Neural cell (in vitro differentiated cells): ENCODE data around the gene YPEL2. TPM values are rescaled to one million over a fixed set of nuclear protein-coding genes. Genes with fewer than 3 reads are reported as not detected.
"Not testable (repeated sequence)": the region's sequence is repeated elsewhere in the genome, so short reads cannot be mapped to it uniquely, and the experiment has no call there.

Source experiments
- H2AFZ ChIP-seq: fragments of 200-600, 300-800 bp; sonication (generic), shearing (Covaris generic); 2 replicates; pipeline ENCODE4 v1.6.0; 2014; ENCODE audit warnings: low read depth, mild to moderate bottlenecking, antibody characterized with exemption, low read length, moderate library complexity
- H3F3A ChIP-seq: fragments of 200-600 bp; shearing (Covaris generic); 2 replicates; pipeline ENCODE4 v1.6.1; 2016; ENCODE audit warnings: mild to moderate bottlenecking, moderate library complexity, mixed read lengths, antibody characterized with exemption, low read length; ENCODE audit not compliant: insufficient read depth, poor library complexity, severe bottlenecking
- H3K27ac ChIP-seq: fragments of 200-600, 300-800 bp; sonication (generic), shearing (Covaris generic); 2 replicates; pipeline ENCODE4 v1.5.1; 2014; ENCODE audit warnings: mild to moderate bottlenecking, low read length, moderate library complexity
- H3K27me3 ChIP-seq: fragments of 300-800, 200-600 bp; sonication (generic), shearing (Covaris generic); 2 replicates; pipeline ENCODE4 v1.6.0; 2014; ENCODE audit warnings: mild to moderate bottlenecking, low read depth, low read length, moderate library complexity; ENCODE audit not compliant: insufficient read depth
- H3K36me3 ChIP-seq: fragments of 300-800, 200-600 bp; sonication (generic), shearing (Covaris generic); 2 replicates; pipeline ENCODE4 v1.5.1; 2014; ENCODE audit warnings: mild to moderate bottlenecking, antibody characterized with exemption, low read length, moderate library complexity; ENCODE audit not compliant: insufficient read depth
- H3K4me2 ChIP-seq: fragments of 300-800, 200-600 bp; sonication (generic), shearing (Covaris generic); 2 replicates; pipeline ENCODE4 v1.6.0; 2014; ENCODE audit warnings: mild to moderate bottlenecking, low read length
- H3K4me3 ChIP-seq: fragments of 300-800, 200-600 bp; sonication (generic), shearing (Covaris generic); 2 replicates; pipeline ENCODE4 v1.5.1; 2014; ENCODE audit warnings: mild to moderate bottlenecking, low read length, moderate library complexity
- H3K79me2 ChIP-seq: fragments of 200-600 bp; shearing (Covaris generic); replicated peaks from 2 replicates; pipeline ENCODE4 v1.6.0; 2014; ENCODE audit warnings: mild to moderate bottlenecking, low read length, moderate library complexity; ENCODE audit not compliant: insufficient read depth
- H3K9ac ChIP-seq: fragments of 300-800, 200-600 bp; sonication (generic), shearing (Covaris generic); 2 replicates; pipeline ENCODE4 v1.6.1; 2016; ENCODE audit warnings: mild to moderate bottlenecking, low read length, mixed read lengths
- H3K9me2 ChIP-seq: fragments of 200-600 bp; shearing (Covaris generic); 2 replicates; pipeline ENCODE4 v1.6.1; 2016; ENCODE audit warnings: mild to moderate bottlenecking, low read length, mixed read lengths; ENCODE audit not compliant: insufficient read depth
- H3K9me3 ChIP-seq: fragments of 200-600, 300-800 bp; sonication (generic), shearing (Covaris generic); 2 replicates; pipeline ENCODE4 v1.6.1; 2016; ENCODE audit warnings: mild to moderate bottlenecking, mixed run types, low read length, moderate library complexity, mixed read lengths
- H4K20me1 ChIP-seq: fragments of 200-600 bp; shearing (Covaris generic); 2 replicates; pipeline ENCODE4 v1.6.1; 2016; ENCODE audit warnings: mild to moderate bottlenecking, mixed run types; ENCODE audit not compliant: insufficient read depth
- EZH2 ChIP-seq: fragments of 200-600, 300-800 bp; shearing (Covaris generic), sonication (generic); IDR thresholded peaks from 2 replicates; pipeline ENCODE4 v1.6.1; 2014; ENCODE audit warnings: antibody characterized with exemption, low read length, borderline replicate concordance, mild to moderate bottlenecking; ENCODE audit not compliant: insufficient read depth, poor library complexity, severe bottlenecking
- MXI1 ChIP-seq: fragments of 450-650 bp; conservative IDR thresholded peaks from 2 replicates; pipeline ENCODE4 v1.6.1; 2014; ENCODE audit warnings: antibody characterized with exemption, mild to moderate bottlenecking; ENCODE audit not compliant: poor library complexity, severe bottlenecking
- RAD21 ChIP-seq: fragments of 450-650 bp; conservative IDR thresholded peaks from 2 replicates; pipeline ENCODE4 v1.6.1; 2014; ENCODE audit warnings: antibody characterized with exemption, mild to moderate bottlenecking, moderate library complexity
- SMC3 ChIP-seq: fragments of 450-650 bp; conservative IDR thresholded peaks from 2 replicates; pipeline ENCODE4 v1.6.1; 2014; ENCODE audit warnings: antibody characterized with exemption, mild to moderate bottlenecking, moderate library complexity; ENCODE audit not compliant: poor library complexity
- TAF1 ChIP-seq: IDR thresholded peaks from 2 replicates; pipeline ENCODE4 v1.6.1; 2012; ENCODE audit warnings: low read depth
- polyA plus RNA-seq: library from polyadenylated mRNA; depleted of rRNA; stranded (reverse); fragments of >200 nt; gene quantifications from 2 replicates; pipeline ENCODE4 v1.2.3, GENCODE V29; 2014
- TF ChIP-seq, protein P1 (sequence below): IDR thresholded peaks from 2 replicates; pipeline ENCODE4 v1.6.1; 2012; ENCODE audit warnings: borderline replicate concordance
- TF ChIP-seq, protein P2 (sequence below): fragments of 450-650 bp; IDR thresholded peaks from 2 replicates; pipeline ENCODE4 v1.5.1; 2014; ENCODE audit warnings: antibody characterized with exemption, mild to moderate bottlenecking, moderate library complexity; ENCODE audit not compliant: poor library complexity, severe bottlenecking

The YPEL2 gene
- polyA plus RNA-seq, 1 donor from 2014 or later: 17.0 TPM

DNA sequence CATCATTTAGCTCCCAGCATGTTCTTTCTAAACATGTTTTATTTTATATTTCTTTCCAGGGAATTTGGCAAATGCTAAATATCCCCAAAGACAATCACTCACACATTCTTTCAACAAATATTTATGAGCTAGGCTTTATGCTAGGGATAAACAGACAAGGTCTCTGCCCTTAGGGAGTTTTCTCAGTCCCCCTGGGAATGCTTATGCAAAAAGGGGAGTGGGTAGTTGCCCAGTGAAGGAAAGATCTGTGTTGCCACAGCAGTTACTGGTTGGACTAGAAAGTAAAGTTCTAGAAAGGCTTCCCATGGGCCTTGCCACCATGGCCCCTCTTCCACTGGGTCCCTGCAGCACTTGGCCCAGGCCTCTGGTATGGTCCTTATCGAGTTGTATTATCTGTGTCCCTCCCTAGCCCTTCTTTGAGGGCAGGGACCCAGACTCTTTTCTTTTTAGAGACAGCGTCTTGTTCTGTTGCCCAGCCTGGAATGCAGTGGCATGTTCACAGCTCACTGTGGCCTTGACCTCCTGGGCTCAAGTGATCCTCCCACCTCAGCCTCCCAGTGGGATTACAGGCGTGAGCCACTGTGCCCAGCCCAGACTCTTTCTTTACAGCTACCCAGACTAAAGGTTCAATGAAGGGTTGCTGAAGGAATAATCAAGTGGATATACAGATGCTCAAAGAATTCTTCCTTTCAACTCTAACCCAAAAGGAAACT, 78.0 kb downstream of the YPEL2 start:
- Histone ChIP-seq H3F3A (no peaks in the 10 kb centered on the region), H3K9ac (no peak overlapping the region), H3K27ac (no peak overlapping the region), H3K36me3 (no peaks in the 10 kb centered on the region), H3K4me3 (no peak overlapping the region), H3K9me2 (no peaks in the 10 kb centered on the region), H3K4me2 (no peak overlapping the region), H3K79me2 (no peaks in the 10 kb centered on the region), H2AFZ (no peak overlapping the region), H3K9me3 (no peaks in the 10 kb centered on the region), H3K27me3 (no peaks in the 10 kb centered on the region), H4K20me1 (no peaks in the 10 kb centered on the region)
- TF ChIP-seq, protein P1, sequence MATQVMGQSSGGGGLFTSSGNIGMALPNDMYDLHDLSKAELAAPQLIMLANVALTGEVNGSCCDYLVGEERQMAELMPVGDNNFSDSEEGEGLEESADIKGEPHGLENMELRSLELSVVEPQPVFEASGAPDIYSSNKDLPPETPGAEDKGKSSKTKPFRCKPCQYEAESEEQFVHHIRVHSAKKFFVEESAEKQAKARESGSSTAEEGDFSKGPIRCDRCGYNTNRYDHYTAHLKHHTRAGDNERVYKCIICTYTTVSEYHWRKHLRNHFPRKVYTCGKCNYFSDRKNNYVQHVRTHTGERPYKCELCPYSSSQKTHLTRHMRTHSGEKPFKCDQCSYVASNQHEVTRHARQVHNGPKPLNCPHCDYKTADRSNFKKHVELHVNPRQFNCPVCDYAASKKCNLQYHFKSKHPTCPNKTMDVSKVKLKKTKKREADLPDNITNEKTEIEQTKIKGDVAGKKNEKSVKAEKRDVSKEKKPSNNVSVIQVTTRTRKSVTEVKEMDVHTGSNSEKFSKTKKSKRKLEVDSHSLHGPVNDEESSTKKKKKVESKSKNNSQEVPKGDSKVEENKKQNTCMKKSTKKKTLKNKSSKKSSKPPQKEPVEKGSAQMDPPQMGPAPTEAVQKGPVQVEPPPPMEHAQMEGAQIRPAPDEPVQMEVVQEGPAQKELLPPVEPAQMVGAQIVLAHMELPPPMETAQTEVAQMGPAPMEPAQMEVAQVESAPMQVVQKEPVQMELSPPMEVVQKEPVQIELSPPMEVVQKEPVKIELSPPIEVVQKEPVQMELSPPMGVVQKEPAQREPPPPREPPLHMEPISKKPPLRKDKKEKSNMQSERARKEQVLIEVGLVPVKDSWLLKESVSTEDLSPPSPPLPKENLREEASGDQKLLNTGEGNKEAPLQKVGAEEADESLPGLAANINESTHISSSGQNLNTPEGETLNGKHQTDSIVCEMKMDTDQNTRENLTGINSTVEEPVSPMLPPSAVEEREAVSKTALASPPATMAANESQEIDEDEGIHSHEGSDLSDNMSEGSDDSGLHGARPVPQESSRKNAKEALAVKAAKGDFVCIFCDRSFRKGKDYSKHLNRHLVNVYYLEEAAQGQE: no peak
- TF ChIP-seq, protein P2, sequence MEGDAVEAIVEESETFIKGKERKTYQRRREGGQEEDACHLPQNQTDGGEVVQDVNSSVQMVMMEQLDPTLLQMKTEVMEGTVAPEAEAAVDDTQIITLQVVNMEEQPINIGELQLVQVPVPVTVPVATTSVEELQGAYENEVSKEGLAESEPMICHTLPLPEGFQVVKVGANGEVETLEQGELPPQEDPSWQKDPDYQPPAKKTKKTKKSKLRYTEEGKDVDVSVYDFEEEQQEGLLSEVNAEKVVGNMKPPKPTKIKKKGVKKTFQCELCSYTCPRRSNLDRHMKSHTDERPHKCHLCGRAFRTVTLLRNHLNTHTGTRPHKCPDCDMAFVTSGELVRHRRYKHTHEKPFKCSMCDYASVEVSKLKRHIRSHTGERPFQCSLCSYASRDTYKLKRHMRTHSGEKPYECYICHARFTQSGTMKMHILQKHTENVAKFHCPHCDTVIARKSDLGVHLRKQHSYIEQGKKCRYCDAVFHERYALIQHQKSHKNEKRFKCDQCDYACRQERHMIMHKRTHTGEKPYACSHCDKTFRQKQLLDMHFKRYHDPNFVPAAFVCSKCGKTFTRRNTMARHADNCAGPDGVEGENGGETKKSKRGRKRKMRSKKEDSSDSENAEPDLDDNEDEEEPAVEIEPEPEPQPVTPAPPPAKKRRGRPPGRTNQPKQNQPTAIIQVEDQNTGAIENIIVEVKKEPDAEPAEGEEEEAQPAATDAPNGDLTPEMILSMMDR: no peak
- no peak for TF ChIP-seq EZH2
- TF ChIP-seq RAD21: no peak
- no peak for TF ChIP-seq TAF1

DNA sequence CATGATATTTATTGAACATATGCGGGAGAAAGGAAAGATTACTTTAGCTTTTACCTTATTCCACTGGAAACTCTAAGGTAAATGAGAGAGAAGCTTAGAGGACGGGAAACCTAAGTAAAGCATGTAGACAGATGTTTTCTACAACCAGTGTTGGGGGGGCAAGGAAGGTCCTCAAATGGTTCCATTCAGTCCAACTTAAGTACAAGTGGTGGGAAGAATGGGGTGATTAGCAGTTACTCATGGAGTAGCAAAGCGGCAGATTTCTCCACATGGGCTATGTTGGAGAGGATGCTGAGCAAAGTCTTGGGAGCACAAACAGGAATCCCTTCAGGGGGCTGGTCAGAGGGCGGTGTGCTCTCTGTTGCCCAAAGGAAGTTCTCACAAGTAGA, 78.6 kb downstream of the YPEL2 start:
- Histone ChIP-seq H3K9me2 (no peaks in the 10 kb centered on the region), H2AFZ (no peak overlapping the region), H3K27ac (no peak overlapping the region), H3F3A (no peaks in the 10 kb centered on the region), H3K9ac (no peak overlapping the region), H3K4me2 (no peak overlapping the region), H3K79me2 (no peaks in the 10 kb centered on the region), H4K20me1 (no peaks in the 10 kb centered on the region), H3K27me3 (no peaks in the 10 kb centered on the region), H3K36me3 (no peaks in the 10 kb centered on the region), H3K9me3 (no peaks in the 10 kb centered on the region), H3K4me3 (no peak overlapping the region)
- TF ChIP-seq, protein P1: no peak
- TF ChIP-seq MXI1 (no peak), SMC3 (no peak)

DNA sequence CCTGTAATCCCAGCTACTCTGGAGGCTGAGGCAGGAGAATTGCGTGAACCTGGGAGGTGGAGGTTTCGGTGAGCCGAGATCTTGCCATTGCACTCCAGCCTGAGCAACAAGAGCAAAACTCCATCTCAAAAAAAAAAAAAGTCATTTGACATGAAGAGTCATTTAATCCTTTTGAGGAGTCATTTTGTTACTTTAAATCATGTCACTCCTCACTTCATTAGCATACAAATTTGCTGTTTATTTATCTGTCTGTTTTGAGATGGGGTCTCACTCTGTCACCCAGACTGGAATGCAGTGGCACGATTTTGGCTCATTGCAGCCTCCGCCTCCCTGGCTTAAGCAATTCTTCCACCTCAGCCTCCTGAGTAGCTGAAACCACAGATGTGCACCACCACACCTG, 81.0 kb downstream of the YPEL2 start:
- not testable (repeated sequence) for H3F3A ChIP-seq, H3K27ac ChIP-seq, H4K20me1 ChIP-seq, H3K9me3 ChIP-seq, H3K4me3 ChIP-seq, H3K79me2 ChIP-seq, H3K9me2 ChIP-seq, H3K36me3 ChIP-seq, H2AFZ ChIP-seq, H3K9ac ChIP-seq, H3K4me2 ChIP-seq, H3K27me3 ChIP-seq
